Coronary artery (tissue), 2 donors: Measurements from ENCODE around the gene TTC28.
A peak's percentile ranks its signal among the peaks of the same experiment; 100 is the strongest.

Source experiments
- DNase-seq: peaks from one replicate; pipeline ENCODE4 v3.0.0-alpha.2; 2017; ENCODE audit warnings: low spot score
- H3K27ac ChIP-seq, 2 donors: fragments of 200-600 bp; sonication (generic); one replicate each; pipeline ENCODE4 v1.5.1; 2016 to 2019
- H3K4me3 ChIP-seq: fragments of 200-600 bp; sonication (generic); 2 replicates; pipeline ENCODE4 v1.5.1; 2016; ENCODE audit warnings: mild to moderate bottlenecking, moderate library complexity
- TF ChIP-seq, protein P1 (sequence below): fragments of 200-600 bp; sonication (generic); IDR thresholded peaks from one replicate; pipeline ENCODE4 v1.5.1; 2019; ENCODE audit warnings: antibody characterized with exemption

TTC28 gene

DNA sequence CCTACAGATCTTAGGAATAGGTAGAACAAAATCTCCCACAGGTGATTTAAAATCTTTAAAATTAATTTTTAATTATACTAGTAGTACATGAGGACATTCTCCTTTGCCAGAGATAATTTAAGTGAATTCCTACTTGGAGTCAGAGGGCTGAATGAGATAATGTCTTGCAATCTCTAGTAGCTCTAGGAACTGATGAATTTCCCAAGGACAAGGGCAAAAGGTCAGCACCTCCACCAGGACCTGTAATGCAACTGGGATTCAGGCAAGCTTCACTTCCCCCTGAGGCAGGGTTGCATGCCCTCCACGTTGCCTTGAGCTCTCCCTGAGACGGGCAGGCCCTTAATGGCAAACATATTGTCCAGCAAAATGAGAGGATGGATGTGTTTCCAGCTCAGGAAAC lies 430.2 kb downstream of the TTC28 start:
- no peak overlapping the region for H3K4me3 ChIP-seq
- H3K27ac ChIP-seq = no peak overlapping the region
- TF ChIP-seq, protein P1, sequence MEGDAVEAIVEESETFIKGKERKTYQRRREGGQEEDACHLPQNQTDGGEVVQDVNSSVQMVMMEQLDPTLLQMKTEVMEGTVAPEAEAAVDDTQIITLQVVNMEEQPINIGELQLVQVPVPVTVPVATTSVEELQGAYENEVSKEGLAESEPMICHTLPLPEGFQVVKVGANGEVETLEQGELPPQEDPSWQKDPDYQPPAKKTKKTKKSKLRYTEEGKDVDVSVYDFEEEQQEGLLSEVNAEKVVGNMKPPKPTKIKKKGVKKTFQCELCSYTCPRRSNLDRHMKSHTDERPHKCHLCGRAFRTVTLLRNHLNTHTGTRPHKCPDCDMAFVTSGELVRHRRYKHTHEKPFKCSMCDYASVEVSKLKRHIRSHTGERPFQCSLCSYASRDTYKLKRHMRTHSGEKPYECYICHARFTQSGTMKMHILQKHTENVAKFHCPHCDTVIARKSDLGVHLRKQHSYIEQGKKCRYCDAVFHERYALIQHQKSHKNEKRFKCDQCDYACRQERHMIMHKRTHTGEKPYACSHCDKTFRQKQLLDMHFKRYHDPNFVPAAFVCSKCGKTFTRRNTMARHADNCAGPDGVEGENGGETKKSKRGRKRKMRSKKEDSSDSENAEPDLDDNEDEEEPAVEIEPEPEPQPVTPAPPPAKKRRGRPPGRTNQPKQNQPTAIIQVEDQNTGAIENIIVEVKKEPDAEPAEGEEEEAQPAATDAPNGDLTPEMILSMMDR = no peak
- no peak for DNase-seq

DNA sequence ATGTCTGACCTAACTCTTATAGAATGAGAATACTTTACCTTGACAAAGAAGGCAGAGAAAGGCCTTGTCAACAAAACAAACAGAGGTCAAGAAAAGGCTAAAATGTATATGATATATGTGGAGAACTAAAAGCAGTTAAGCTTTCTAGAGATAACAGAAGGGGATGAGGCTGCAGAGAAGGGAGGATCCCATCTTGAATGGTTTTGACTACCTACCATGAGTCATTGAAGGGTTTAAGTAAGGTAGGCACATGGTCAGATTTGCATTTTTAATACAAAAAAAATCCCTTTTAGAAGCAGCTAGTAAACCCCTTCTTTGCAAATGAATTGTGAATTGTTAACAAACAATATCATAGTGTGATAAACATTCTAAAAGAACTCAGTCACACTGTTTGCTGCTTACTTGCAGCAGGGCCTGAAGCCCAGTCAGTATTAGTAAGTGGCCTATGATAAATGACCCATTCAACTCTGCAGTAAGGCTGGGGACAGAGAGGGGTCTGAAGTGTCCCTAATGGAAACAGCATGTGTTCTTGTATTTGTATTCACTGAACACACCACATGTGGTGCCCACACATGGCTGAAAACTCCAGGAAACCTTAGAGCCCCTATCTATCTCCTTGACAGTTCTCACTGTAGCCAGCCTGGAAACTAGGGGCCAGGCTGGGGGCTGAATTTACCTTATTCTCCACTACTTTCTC lies 431.8 kb downstream of the TTC28 start:
- TF ChIP-seq, protein P1 = no peak
- no peak for DNase-seq
- Histone ChIP-seq H3K4me3 (no peak overlapping the region), H3K27ac (no peak overlapping the region)

DNA sequence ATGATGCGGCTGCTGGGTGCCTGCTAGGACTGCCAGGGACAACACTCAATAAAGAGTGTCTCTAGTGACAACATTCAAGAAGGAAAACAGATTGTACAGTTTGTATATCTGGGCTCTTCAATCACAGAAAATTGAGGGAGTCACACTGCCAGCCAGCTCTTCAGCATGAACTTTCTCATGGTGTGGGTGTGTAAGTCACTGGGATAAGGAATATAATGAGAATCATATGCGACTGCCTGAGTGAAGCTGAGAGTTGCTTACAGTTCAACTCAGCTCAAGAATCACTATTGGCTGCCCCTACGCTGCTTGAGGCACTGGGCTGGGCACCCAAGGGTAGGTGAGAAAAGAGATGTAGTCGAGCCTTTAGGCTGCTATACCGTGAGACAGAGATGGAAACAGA lies 432.5 kb downstream of the TTC28 start:
- no peak overlapping the region for H3K4me3 ChIP-seq
- no peak for DNase-seq
- TF ChIP-seq, protein P1 = no peak
- H3K27ac ChIP-seq = no peak overlapping the region

DNA sequence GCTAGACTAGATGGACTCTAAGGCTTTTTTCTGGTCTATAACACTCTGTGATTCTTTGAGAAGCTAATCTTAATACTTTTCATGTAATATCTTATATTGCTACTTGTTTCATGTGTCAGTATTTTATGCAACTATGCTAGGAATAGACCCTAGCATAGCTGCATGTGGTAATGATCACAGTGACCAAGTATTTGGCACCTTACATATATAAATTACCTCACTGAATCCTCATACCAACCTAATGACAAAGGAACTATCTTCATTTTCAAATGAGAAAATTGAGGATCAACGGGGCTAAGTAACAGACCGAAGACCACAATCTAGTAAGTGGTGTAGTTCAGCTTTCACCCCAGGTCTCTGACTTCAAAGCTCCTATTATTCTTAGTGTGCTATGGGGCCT lies 433.2 kb downstream of the TTC28 start:
- no peak overlapping the region for H3K27ac ChIP-seq
- no peak overlapping the region for H3K4me3 ChIP-seq
- no peak for DNase-seq
- TF ChIP-seq, protein P1 = no peak

DNA sequence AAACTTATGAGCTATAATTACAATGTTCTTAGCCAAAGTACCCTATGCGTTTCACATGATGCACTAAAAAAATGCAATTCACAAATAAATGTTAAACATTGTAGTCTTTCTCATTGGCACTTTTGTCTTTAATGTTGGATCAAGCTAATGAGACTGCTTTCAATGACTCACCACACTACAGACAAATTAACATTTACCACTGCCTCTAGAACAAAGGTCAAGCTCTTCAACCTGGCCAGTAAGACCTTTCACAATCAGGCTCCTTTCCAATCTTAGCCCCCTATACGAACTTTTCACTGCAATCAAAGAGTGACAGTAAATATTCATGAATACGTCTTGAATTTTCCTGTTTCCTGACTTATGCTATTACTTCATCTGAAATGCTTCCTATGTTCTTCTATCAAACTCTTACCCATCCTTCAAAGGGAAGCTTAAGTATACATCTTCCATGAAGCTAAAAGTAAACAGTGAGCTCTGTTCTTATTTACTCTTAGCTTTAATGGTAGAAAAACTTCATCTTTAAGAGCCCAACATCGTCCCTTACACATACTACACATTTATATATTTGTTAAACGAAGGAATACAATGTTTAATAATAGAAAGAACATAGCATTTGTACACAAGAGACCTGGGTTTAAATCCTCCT lies 433.9 kb downstream of the TTC28 start:
- DNase-seq = no peak
- TF ChIP-seq, protein P1 = no peak
- Histone ChIP-seq H3K27ac (no peak overlapping the region), H3K4me3 (no peak overlapping the region)

DNA sequence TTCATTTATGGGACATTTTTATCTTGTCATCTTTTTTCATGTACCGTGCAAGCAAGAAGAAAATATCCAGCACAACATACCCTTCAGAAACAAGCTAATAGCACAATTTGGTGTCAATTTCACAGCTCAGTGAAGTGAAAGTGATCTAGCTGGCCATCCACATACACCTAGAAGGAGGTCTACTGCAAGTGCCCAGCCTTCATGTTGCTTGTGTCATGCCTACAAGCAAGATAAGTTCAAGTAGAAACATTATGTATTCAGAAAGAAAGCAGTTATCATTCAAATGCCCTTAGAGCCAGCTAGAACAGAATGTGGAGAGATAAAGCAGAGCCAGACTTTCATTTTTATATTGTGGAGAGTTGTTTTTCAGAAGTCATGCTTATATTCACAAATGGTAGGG lies 434.9 kb downstream of the TTC28 start:
- TF ChIP-seq, protein P1 = no peak
- peak overlapping the region; percentile 5 for H3K4me3 ChIP-seq
- DNase-seq = no peak
- no peak overlapping the region for H3K27ac ChIP-seq

DNA sequence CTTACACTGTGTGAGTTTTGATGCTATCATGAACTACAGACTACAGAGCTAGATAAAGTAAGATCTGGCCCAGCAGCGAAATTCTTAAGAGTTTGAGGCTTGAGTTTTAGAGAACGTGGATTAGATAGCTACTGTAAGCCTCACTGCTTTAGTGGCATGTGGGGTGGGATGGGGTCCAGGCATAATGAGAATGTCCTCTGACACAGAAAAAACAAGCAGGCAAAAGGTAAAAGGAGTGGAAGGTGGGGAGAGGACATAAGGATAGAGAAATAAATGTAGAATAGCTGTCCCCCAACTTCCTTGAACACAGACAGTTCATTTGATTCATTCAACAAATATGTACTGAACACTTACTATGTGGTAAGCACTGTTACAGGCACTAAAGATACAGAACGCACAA lies 436.1 kb downstream of the TTC28 start:
- Histone ChIP-seq H3K27ac (no peak overlapping the region), H3K4me3 (no peak overlapping the region)
- TF ChIP-seq, protein P1 = no peak
- no peak for DNase-seq
